ENCODE data around the gene CDC42SE1. TPM values are rescaled to one million over a fixed set of nuclear protein-coding genes. Genes with fewer than 3 reads are reported as not detected.

The CDC42SE1 gene
- total RNA-seq, 8 experiments from 2014 or later: 34.9 to 68.9 (median 52.4) TPM

DNA sequence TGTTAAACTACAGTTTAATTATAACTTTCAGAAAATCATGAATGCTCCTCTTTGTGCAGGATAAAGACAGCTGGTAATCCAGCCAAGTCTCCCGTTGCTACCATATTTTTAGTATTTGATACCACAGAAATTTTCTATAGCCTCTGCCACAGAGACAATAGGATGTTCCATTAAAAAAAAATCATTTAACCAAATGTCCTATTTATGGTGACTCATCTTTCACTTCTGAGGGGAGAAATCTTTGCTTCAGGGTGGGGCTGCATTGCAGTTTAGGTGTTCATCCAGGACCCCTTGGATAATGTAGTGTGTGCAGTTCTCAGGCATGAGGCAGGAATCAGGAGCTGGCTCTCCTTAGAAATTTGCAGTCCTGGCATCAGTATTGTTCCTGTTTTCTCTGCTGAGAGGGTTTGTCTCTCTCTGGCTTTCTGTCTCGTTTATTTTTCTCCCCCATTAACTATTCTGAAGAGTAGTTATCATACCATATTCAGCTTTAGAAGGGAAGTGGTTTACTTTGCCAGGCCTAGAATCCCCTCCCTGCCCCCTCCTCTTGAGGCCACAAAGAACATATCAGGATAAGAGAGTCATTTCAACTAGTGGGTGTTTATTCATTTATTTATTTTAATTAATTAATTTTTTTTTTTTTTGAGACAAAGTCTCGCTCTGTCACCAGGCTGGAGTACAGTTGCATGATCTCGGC, 48.1 kb downstream of the CDC42SE1 start:
- no peak overlapping the region for H3K27ac ChIP-seq

DNA sequence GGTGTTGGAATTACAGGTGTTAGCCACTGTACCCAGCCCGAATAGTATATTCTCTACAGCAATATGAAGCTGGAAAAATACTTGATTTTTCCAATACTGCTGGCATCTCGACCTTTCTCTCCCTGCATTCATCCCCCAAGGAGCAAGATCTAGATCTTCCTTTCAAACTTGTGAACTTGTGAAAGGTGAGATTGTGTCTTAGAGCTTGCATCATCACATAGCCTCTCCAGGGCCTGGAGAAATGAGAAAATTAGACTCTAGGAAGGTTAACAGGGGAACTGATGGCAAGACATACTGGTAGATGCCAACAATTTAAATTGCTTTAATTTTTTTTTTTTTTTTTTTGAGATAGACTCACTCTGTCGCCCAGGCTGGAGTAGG, 49.1 kb downstream of the CDC42SE1 start:
- Histone ChIP-seq H3K27ac (no peak overlapping the region), H3K4me1 (replicated peaks in 1 of 2) (peaks cover 25 to 27% of the 10 kb centered on the region in 2 donors), H3K4me3 (no peak overlapping the region)
- WGBS, 10 experiments: 58 to 96% (median 89%) methylated on average over 1 to 3 of the region's 3 CpGs; no CpG with 5 or more reads in 3 of the 10 experiments
- in situ Hi-C loops (cut with MboI; ENCODE audit: low pct_unique_long_range_greater_than_20kb in 2 of 9, low sequenced_read_pairs in 9 of 9, unreplicated experiment in 9 of 9): no loop called here
- ATAC-seq (replicated peaks in 6 of 8): no peak

More for the DNA sequence above, 48.1 kb downstream of the CDC42SE1 start:
- in situ Hi-C loops (cut with MboI; ENCODE audit: low pct_unique_long_range_greater_than_20kb in 2 of 9, low sequenced_read_pairs in 9 of 9, unreplicated experiment in 9 of 9): no loop called here
- Histone ChIP-seq H3K4me3 (no peak overlapping the region), H3K4me1 (replicated peaks in 1 of 2) (peaks cover 20 to 21% of the 10 kb centered on the region in 2 donors)
- no peak for ATAC-seq (replicated peaks in 6 of 8)
- WGBS, 10 experiments: 10 to 100% (median 78%) methylated on average over 1 to 4 of the region's 4 CpGs; no CpG with 5 or more reads in 2 of the 10 experiments

DNA sequence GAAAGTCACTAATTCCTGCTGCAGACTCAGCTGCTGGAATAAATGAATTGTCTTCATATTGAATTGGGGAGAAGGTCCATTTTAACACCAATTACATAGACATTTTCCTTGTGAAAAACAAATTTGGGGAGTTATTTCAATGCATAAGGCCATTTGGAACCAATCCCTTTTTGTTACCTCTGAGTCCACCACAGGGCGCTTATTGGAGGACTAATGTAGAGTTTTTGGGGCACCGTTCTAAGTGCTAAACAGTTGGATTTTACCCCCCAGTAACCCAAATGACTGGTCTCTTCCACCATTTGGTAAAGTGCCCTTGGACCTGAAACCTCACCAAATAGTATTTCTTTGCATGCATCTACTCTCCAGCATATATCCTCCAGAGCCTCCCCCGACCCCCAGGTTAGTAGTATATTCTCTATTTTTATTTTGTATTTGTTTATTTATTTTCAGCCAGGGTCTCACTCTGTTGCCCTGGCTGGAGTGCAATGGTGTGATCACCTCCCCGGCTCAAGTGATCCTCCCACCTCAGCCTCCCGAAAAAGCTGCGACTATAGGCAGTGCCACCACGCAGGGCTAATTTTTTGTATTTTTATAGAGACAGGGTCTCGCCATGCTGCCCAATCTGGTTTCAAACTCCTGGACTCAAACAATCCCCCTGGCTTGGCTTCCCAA, 49.6 kb downstream of the CDC42SE1 start:
- Histone ChIP-seq H3K4me3 (peak overlapping the region in 2 of 5 donors; percentile 53 to 67), H3K27ac (no peak overlapping the region), H3K4me1 (replicated peaks in 1 of 2) (peaks cover 31 to 32% of the 10 kb centered on the region in 2 donors)
- ATAC-seq (replicated peaks in 6 of 8): no peak
- WGBS, 10 experiments: 80 to 100% (median 97%) methylated on average over 1 to 8 of the region's 8 CpGs
- in situ Hi-C loops (cut with MboI; ENCODE audit: low pct_unique_long_range_greater_than_20kb in 2 of 9, low sequenced_read_pairs in 9 of 9, unreplicated experiment in 9 of 9): no loop called here

DNA sequence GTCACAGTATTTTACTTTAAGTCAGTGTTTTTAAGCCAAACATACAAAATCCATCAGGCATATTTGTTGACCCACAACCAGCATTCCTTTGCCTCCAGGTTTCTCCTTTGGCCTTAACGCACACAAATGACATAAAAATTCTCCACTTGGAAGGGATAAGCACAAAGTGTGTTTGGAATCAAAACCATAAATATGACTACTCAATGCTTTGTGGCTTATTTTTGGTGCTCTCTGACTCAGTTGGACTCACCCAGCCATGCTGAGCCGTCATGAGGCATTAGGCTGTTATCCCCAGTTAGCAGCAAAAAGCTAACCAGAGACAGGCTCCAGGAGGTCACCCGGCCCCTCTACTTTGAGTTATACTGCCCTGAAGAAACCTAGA, 50.2 kb downstream of the CDC42SE1 start:
- Histone ChIP-seq H3K27ac (no peak overlapping the region), H3K4me3 (peak overlapping the region; percentile 52 to 67 (median 63)), H3K4me1 (replicated peaks in 1 of 2) (peaks cover 37% of the 10 kb centered on the region in 2 donors)
- in situ Hi-C loops (cut with MboI; ENCODE audit: low pct_unique_long_range_greater_than_20kb in 2 of 9, low sequenced_read_pairs in 9 of 9, unreplicated experiment in 9 of 9): no loop called here
- no peak for ATAC-seq (replicated peaks in 6 of 8)
- 13 to 100% (median 49%) methylated on average over 1 to 3 of the region's 3 CpGs; no CpG with 5 or more reads in 1 of the 10 experiments for WGBS, 10 experiments

DNA sequence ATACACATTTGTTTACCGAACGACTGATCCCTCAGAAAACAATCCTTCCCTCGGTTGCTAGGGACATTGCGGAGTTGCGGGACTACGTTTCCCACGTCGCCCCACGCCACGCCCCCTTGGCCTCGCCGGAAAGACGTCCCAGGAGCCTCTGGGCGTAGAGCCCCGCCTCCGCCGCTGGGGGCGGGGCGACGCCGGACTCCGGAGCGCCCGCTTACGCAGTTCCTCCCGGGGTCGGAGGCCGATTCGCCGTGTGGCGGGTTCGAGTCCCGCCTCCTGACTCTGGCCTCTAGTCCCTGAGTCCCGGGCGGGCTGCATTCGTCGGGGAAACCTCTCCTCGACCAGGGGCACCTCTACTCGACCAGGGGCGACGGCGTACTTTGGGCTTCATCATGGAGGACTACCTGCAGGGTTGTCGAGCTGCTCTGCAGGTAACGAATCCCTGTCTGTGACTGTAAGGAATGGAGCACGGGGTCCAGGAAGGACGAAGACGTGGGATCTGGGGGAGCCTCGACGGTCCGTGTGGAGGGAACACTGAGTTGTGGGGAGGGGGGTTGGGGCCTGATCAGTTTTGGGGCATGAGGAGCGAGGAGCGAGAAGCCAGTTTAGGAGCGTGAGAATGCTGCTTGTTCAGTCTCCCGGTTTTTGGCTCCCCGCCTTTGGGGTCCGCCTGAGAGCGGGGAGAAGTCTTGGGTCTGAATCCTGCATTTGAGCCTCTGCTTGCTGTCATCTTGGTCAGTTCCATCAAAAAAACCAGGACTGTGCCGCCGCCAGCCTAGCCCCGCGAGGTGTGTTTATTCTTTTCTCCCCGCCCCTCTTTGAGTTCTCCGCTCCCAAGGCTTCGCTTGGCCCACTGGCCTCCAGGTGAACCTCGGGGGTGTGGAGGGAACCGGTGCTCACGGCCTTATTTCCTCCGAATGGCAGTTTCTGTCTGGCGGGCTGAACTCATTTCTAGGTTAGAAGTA, 50.9 kb downstream of the CDC42SE1 start, which contains the start of gene PRUNE1:
Gene PRUNE1 (plus strand): TSS at position 206 of the 962 bp plus-strand sequence. CDS start 184 bp downstream, at position 390.
- in situ Hi-C loops (cut with MboI; ENCODE audit: low pct_unique_long_range_greater_than_20kb in 2 of 9, low sequenced_read_pairs in 9 of 9, unreplicated experiment in 9 of 9): no loop called here
- peak within 1 kb of the TSS; percentile 52 to 67 (median 63) for H3K4me3 ChIP-seq
- 0 to 20% (median 4%) methylated on average over 1 to 31 of the region's 69 CpGs; no CpG with 5 or more reads in 1 of the 10 experiments for WGBS, 10 experiments
- peak; percentile 69 to 88 (median 82) for ATAC-seq (replicated peaks in 6 of 8)
- peaks cover 42 to 44% of the 10 kb centered on the region in 2 donors for H3K4me1 ChIP-seq (replicated peaks in 1 of 2)
- peak within 1 kb of the TSS; percentile 40 to 68 for H3K27ac ChIP-seq

GRCh38 chr1:151007853-151008243, 51.6 kb downstream of the CDC42SE1 start:
- 0 to 55% (median 23%) methylated on average over 1 to 4 of the region's 4 CpGs; no CpG with 5 or more reads in 4 of the 10 experiments for WGBS, 10 experiments
- no peak for ATAC-seq (replicated peaks in 6 of 8)
- in situ Hi-C loops (cut with MboI; ENCODE audit: low pct_unique_long_range_greater_than_20kb in 2 of 9, low sequenced_read_pairs in 9 of 9, unreplicated experiment in 9 of 9): no loop called here

GRCh38 chr1:151006327-151007052, 52.9 kb downstream of the CDC42SE1 start, which contains the start of gene MINDY1:
MINDY1 (minus strand) TSS chr1:151006902; CDS start chr1:151002617, 4,285 bp downstream.
- in situ Hi-C loops (cut with MboI; ENCODE audit: low pct_unique_long_range_greater_than_20kb in 2 of 9, low sequenced_read_pairs in 9 of 9, unreplicated experiment in 9 of 9): no loop called here
- ATAC-seq (replicated peaks in 6 of 8): peak; percentile 70 to 85 (median 80)
- Histone ChIP-seq H3K4me1 (replicated peaks in 1 of 2) (peaks cover 45 to 52% of the 10 kb centered on the region in 2 donors), H3K27ac (peak within 1 kb of the TSS; percentile 40 to 68), H3K4me3 (peak within 1 kb of the TSS; percentile 36 to 67 (median 42))
- 0 to 17% (median 3%) methylated on average over 1 to 17 of the region's 18 CpGs; no CpG with 5 or more reads in 2 of the 10 experiments for WGBS, 10 experiments

More at GRCh38 chr1:151007853-151008243, 51.6 kb downstream of the CDC42SE1 start:
- Histone ChIP-seq H3K27ac (peak overlapping the region; percentile 40 to 68), H3K4me3 (peak overlapping the region; percentile 52 to 67 (median 63)), H3K4me1 (replicated peaks in 1 of 2) (peaks cover 45 to 48% of the 10 kb centered on the region in 2 donors)

- no peak for ATAC-seq (replicated peaks in 6 of 8)
- 7 to 75% (median 45%) methylated on average over 1 to 4 of the region's 4 CpGs; no CpG with 5 or more reads in 2 of the 10 experiments for WGBS, 10 experiments
- H3K4me1 ChIP-seq (replicated peaks in 1 of 2): peaks cover 45 to 52% of the 10 kb centered on the region in 2 donors
- peak overlapping the region; percentile 36 to 48 (median 40) for H3K4me3 ChIP-seq
- in situ Hi-C loops (cut with MboI; ENCODE audit: low pct_unique_long_range_greater_than_20kb in 2 of 9, low sequenced_read_pairs in 9 of 9, unreplicated experiment in 9 of 9): no loop called here
- H3K27ac ChIP-seq: peak overlapping the region in 1 of 2 donors; percentile 65
Observed at GRCh38 chr1:151005729-151006319, 53.6 kb downstream of the CDC42SE1 start.

DNA sequence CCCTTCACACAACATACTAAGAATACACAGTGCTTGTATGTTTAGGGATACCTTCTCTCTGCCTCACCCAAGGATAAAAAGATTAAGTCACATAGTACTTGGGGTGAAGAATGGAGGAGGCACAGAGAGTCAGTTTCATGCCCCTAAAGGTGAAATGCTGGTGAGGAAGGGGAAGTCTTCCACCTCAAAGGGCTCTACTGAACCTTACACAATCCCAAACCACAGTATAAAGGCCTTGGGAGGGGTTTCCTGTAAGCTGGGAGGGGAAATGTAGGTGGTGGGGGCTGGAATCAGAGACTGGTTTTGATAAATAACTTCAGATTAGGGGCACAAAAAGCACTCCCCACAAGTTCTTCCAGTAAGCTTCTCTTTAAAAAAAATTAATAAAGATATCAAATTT, 56.2 kb downstream of the CDC42SE1 start:
- in situ Hi-C loops (cut with MboI; ENCODE audit: low pct_unique_long_range_greater_than_20kb in 2 of 9, low sequenced_read_pairs in 9 of 9, unreplicated experiment in 9 of 9): no loop called here
- peaks cover 38 to 47% of the 10 kb centered on the region in 2 donors for H3K4me1 ChIP-seq (replicated peaks in 1 of 2)
- H3K27ac ChIP-seq: no peak overlapping the region
- no peak for ATAC-seq (replicated peaks in 6 of 8)
- H3K4me3 ChIP-seq: no peak overlapping the region

DNA sequence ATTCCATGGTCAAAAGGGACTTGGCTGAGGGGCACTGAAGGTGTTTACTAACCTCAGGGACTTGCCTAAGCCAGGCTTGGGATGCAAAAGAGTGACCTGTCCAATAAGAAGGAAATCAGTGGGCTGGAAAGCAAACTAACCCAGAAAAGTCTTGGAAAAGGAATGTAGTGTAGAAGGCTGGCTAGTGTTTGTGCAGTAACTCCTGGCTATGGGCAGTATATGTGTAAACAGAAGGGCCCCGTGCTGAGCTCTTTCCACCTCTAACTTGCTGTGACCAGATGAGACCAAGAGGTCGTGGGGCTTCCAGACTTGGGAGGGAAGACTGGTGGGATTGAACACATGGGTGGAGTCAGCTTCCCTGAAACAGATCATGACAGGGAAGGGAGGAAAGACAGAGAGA, 56.8 kb downstream of the CDC42SE1 start:
- in situ Hi-C loops (cut with MboI; ENCODE audit: low pct_unique_long_range_greater_than_20kb in 2 of 9, low sequenced_read_pairs in 9 of 9, unreplicated experiment in 9 of 9): no loop called here
- 17 to 75% (median 48%) methylated on average over 1 to 2 of the region's 2 CpGs; no CpG with 5 or more reads in 4 of the 10 experiments for WGBS, 10 experiments
- peak in 1 of 8 experiments; percentile 7 for ATAC-seq (replicated peaks in 6 of 8)
- Histone ChIP-seq H3K4me3 (no peak overlapping the region), H3K4me1 (replicated peaks in 1 of 2) (peaks cover 33 to 43% of the 10 kb centered on the region in 2 donors), H3K27ac (peak overlapping the region in 1 of 2 donors; percentile 10)

- Histone ChIP-seq H3K4me1 (replicated peaks in 1 of 2) (peaks cover 28 to 38% of the 10 kb centered on the region in 2 donors), H3K27ac (no peak overlapping the region), H3K4me3 (no peak overlapping the region)
- no peak for ATAC-seq (replicated peaks in 6 of 8)
- WGBS, 10 experiments: 79 to 100% (median 88%) methylated on average over 1 to 3 of the region's 3 CpGs; no CpG with 5 or more reads in 3 of the 10 experiments
- in situ Hi-C loops (cut with MboI; ENCODE audit: low pct_unique_long_range_greater_than_20kb in 2 of 9, low sequenced_read_pairs in 9 of 9, unreplicated experiment in 9 of 9): no loop called here
Observed at GRCh38 chr1:151002051-151002450, 57.4 kb downstream of the CDC42SE1 start.

Measured in motor neuron (in vitro differentiated cells).